ENCODE data around the gene COLGALT1. TPM values are rescaled to one million over a fixed set of nuclear protein-coding genes. Genes with fewer than 3 reads are reported as not detected.

COLGALT1 gene
- total and polyA plus RNA-seq, 9 of the 15 experiments (the other 6 are each of a cell fraction or from before 2014, with no cell fraction given), result 4.9 to 119 (median 82.6) TPM

GRCh38 chr19:17511724-17512573 lies 43.5 kb upstream of the COLGALT1 start (continued):
- TF ChIP-seq, protein P1, sequence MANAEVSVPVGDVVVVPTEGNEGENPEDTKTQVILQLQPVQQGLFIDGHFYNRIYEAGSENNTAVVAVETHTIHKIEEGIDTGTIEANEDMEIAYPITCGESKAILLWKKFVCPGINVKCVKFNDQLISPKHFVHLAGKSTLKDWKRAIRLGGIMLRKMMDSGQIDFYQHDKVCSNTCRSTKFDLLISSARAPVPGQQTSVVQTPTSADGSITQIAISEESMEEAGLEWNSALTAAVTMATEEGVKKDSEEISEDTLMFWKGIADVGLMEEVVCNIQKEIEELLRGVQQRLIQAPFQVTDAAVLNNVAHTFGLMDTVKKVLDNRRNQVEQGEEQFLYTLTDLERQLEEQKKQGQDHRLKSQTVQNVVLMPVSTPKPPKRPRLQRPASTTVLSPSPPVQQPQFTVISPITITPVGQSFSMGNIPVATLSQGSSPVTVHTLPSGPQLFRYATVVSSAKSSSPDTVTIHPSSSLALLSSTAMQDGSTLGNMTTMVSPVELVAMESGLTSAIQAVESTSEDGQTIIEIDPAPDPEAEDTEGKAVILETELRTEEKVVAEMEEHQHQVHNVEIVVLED (CRISPR knock-in tag; IDR thresholded peaks at IDR 0.05), result peak; percentile 81
- TF ChIP-seq ZNF586 (CRISPR knock-in tag; conservative IDR thresholded peaks at IDR 0.05) (no peak), ZBTB1 (CRISPR knock-in tag; IDR thresholded peaks at IDR 0.05; ENCODE audit: borderline replicate concordance, low read depth) (no peak), JUN (IDR thresholded peaks at IDR 0.05; ENCODE audit: borderline replicate concordance, low read depth, low read length) (peak; percentile 31; the same call in 1 of the 2 replicates), JUN (CRISPR knock-in tag; IDR thresholded peaks at IDR 0.05; ENCODE audit: borderline replicate concordance) (no peak), REST (IDR thresholded peaks at IDR 0.05; ENCODE audit: borderline replicate concordance) (0 out of 2 replicates have a peak, but pooled peaks have one; percentile 1), REST (CRISPR knock-in tag; IDR thresholded peaks at IDR 0.05; ENCODE audit: low read depth) (0 out of 2 replicates have a peak, but pooled peaks have one; percentile 8), NCOA2 (IDR thresholded peaks at IDR 0.05; ENCODE audit: partially characterized antibody in 2 of 2) (no peak)
- TF ChIP-seq, protein P2, sequence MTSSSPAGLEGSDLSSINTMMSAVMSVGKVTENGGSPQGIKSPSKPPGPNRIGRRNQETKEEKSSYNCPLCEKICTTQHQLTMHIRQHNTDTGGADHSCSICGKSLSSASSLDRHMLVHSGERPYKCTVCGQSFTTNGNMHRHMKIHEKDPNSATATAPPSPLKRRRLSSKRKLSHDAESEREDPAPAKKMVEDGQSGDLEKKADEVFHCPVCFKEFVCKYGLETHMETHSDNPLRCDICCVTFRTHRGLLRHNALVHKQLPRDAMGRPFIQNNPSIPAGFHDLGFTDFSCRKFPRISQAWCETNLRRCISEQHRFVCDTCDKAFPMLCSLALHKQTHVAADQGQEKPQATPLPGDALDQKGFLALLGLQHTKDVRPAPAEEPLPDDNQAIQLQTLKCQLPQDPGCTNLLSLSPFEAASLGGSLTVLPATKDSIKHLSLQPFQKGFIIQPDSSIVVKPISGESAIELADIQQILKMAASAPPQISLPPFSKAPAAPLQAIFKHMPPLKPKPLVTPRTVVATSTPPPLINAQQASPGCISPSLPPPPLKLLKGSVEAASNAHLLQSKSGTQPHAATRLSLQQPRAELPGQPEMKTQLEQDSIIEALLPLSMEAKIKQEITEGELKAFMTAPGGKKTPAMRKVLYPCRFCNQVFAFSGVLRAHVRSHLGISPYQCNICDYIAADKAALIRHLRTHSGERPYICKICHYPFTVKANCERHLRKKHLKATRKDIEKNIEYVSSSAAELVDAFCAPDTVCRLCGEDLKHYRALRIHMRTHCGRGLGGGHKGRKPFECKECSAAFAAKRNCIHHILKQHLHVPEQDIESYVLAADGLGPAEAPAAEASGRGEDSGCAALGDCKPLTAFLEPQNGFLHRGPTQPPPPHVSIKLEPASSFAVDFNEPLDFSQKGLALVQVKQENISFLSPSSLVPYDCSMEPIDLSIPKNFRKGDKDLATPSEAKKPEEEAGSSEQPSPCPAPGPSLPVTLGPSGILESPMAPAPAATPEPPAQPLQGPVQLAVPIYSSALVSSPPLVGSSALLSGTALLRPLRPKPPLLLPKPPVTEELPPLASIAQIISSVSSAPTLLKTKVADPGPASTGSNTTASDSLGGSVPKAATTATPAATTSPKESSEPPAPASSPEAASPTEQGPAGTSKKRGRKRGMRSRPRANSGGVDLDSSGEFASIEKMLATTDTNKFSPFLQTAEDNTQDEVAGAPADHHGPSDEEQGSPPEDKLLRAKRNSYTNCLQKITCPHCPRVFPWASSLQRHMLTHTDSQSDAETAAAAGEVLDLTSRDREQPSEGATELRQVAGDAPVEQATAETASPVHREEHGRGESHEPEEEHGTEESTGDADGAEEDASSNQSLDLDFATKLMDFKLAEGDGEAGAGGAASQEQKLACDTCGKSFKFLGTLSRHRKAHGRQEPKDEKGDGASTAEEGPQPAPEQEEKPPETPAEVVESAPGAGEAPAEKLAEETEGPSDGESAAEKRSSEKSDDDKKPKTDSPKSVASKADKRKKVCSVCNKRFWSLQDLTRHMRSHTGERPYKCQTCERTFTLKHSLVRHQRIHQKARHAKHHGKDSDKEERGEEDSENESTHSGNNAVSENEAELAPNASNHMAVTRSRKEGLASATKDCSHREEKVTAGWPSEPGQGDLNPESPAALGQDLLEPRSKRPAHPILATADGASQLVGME (CRISPR knock-in tag; IDR thresholded peaks at IDR 0.05), result no peak

Data from K562 (cell line).